Omental fat pad (tissue), 4 donors: ENCODE data around the gene AHI1. TPM values are rescaled to one million over a fixed set of nuclear protein-coding genes. Genes with fewer than 3 reads are reported as not detected.

ENCODE experiments used
- ATAC-seq: fragments of 150-250 bp; one replicate; pipeline ENCODE4 v1.9.1; 2016; ENCODE audit warnings: mild to moderate bottlenecking, moderate library complexity; ENCODE audit not compliant: low FRiP score
- DNase-seq: peaks from one replicate; pipeline ENCODE4 v3.0.0-alpha.2; 2019; ENCODE audit warnings: low spot score
- CTCF ChIP-seq, 3 donors: fragments of 450-650 bp; IDR thresholded peaks; one replicate each; pipeline ENCODE4 v1.5.1; 2016 to 2017; ENCODE audit warnings: antibody characterized with exemption in 3 of 3, mild to moderate bottlenecking in 3 of 3, moderate library complexity in 2 of 3
- total RNA-seq, 4 donors: library from RNA; depleted of rRNA; stranded (reverse); fragments of >200 nt; gene quantifications; one replicate each; pipeline ENCODE4 v1.1.0, GENCODE V29; 2016

Gene AHI1
- total RNA-seq, 4 donors from 2014 or later, result 26.3 to 59.3 (median 35.7) TPM

- DNase-seq (no peak), ATAC-seq (no peak)
- no peak for TF ChIP-seq CTCF (IDR thresholded peaks at IDR 0.05)
Observed at GRCh38 chr6:135280375-135281136, 217.0 kb downstream of the AHI1 start.

- no peak for TF ChIP-seq CTCF (IDR thresholded peaks at IDR 0.05)
- no peak for ATAC-seq
Observed at GRCh38 chr6:135277422-135277821, 220.1 kb downstream of the AHI1 start.

GRCh38 chr6:135274561-135275293 lies 222.8 kb downstream of the AHI1 start:
- TF ChIP-seq CTCF (IDR thresholded peaks at IDR 0.05), result no peak
- ATAC-seq (no peak), DNase-seq (no peak)

More at GRCh38 chr6:135277422-135277821, 220.1 kb downstream of the AHI1 start:
- no peak for DNase-seq

GRCh38 chr6:135271626-135272025 lies 225.9 kb downstream of the AHI1 start:
- no peak for DNase-seq
- ATAC-seq, result no peak
- no peak for TF ChIP-seq CTCF (IDR thresholded peaks at IDR 0.05)

GRCh38 chr6:135270676-135271536 lies 226.6 kb downstream of the AHI1 start:
- ATAC-seq (no peak), DNase-seq (no peak)
- no peak for TF ChIP-seq CTCF (IDR thresholded peaks at IDR 0.05)

- no peak for DNase-seq
- ATAC-seq, result no peak
- no peak for TF ChIP-seq CTCF (IDR thresholded peaks at IDR 0.05)
Observed at GRCh38 chr6:135269481-135269891, 228.1 kb downstream of the AHI1 start.
